HG02943 (cell line): ENCODE results near the gene CRYGS.
"Not testable (repeated sequence)": the region's sequence is repeated elsewhere in the genome, so short reads cannot be mapped to it uniquely, and the experiment has no call there.

ENCODE experiments used
- ATAC-seq: cut with Tn5 transposase; IDR thresholded peaks from one replicate; pipeline ENCODE4 v1.9.1; 2021; ENCODE audit warnings: mild to moderate bottlenecking, low read depth, moderate library complexity; ENCODE audit not compliant: unreplicated experiment

The CRYGS gene

GRCh38 chr3:186544281-186544680, at the start of gene CRYGS:
Gene CRYGS (minus strand): TSS chr3:186544380. CDS start chr3:186544326, 54 bp downstream.
- no peak for ATAC-seq

GRCh38 chr3:186593862-186594261, 49.7 kb upstream of the CRYGS start:
- ATAC-seq = no peak

GRCh38 chr3:186592682-186593081, 48.5 kb upstream of the CRYGS start:
- no peak for ATAC-seq

- ATAC-seq = no peak
Observed at GRCh38 chr3:186590580-186591295, 46.6 kb upstream of the CRYGS start.

- ATAC-seq = no peak
Observed at GRCh38 chr3:186589856-186590579, 45.8 kb upstream of the CRYGS start.

- no peak for ATAC-seq
Observed at GRCh38 chr3:186589121-186589520, 44.9 kb upstream of the CRYGS start.

GRCh38 chr3:186588632-186589031, 44.5 kb upstream of the CRYGS start:
- no peak for ATAC-seq

- no peak for ATAC-seq
Observed at GRCh38 chr3:186587183-186587582, 43.0 kb upstream of the CRYGS start.

- ATAC-seq = not testable (repeated sequence)
Observed at GRCh38 chr3:186586245-186586644, 42.1 kb upstream of the CRYGS start.

GRCh38 chr3:186583831-186584230, 39.7 kb upstream of the CRYGS start:
- ATAC-seq = no peak

GRCh38 chr3:186582541-186582940, 38.4 kb upstream of the CRYGS start:
- ATAC-seq = no peak

GRCh38 chr3:186580785-186581184, 36.6 kb upstream of the CRYGS start:
- ATAC-seq = no peak

GRCh38 chr3:186577521-186577920, 33.3 kb upstream of the CRYGS start:
- ATAC-seq = no peak

- no peak for ATAC-seq
Observed at GRCh38 chr3:186571644-186572013, 27.4 kb upstream of the CRYGS start.

- no peak for ATAC-seq
Observed at GRCh38 chr3:186570941-186571643, 26.9 kb upstream of the CRYGS start.

- peak; percentile 92 for ATAC-seq
Observed at GRCh38 chr3:186570096-186570940, 26.1 kb upstream of the CRYGS start, which contains the start of gene DNAJB11. Gene DNAJB11 (plus strand): TSS chr3:186570720. CDS start chr3:186570898, 178 bp downstream.

GRCh38 chr3:186569779-186570095, 25.6 kb upstream of the CRYGS start:
- no peak for ATAC-seq

- not testable (repeated sequence) for ATAC-seq
Observed at GRCh38 chr3:186569361-186569760, 25.2 kb upstream of the CRYGS start.

GRCh38 chr3:186567072-186567921, 23.1 kb upstream of the CRYGS start, which contains the start of gene TBCCD1:
Gene TBCCD1 (minus strand): TSS chr3:186567339. CDS start chr3:186564329, 3,010 bp downstream.
- peak; percentile 41 for ATAC-seq

- ATAC-seq = no peak
Observed at GRCh38 chr3:186566772-186567071, 22.5 kb upstream of the CRYGS start.
